Left cardiac atrium (tissue), 4 donors: Measurements from ENCODE around the gene AAMDC. TPM values are rescaled to one million over a fixed set of nuclear protein-coding genes. Genes with fewer than 3 reads are reported as not detected.

Experiments
- ATAC-seq, 2 donors: fragments of 200-7000 bp; cut with Tn5 transposase; one replicate each; pipeline ENCODE4 v1.9.1; 2020; ENCODE audit warnings: mild to moderate bottlenecking in 2 of 2, moderate library complexity in 2 of 2
- DNase-seq: peaks from one replicate; pipeline ENCODE4 v3.0.0-alpha.2; 2020
- intact Hi-C, 2 donors: fragments of 100-400 bp; cut with DNase I; formaldehyde crosslinking; loops; one replicate each; pipeline versions ENCODE4 v1.14.1 to v1.15.1; 2022 to 2023
- long read RNA-seq: library from polyadenylated mRNA; unstranded; transcript quantifications from one replicate; pipeline ENCODE4 v2.0.0, GENCODE V29; 2021
- total RNA-seq, 2 donors: library from RNA; stranded (reverse); fragmentation: NEBNext Ultra II Directional; extraction: Animal tissue kit (Norgen Biotek cat#: 25700); gene quantifications; one replicate each; pipeline ENCODE4 v1.2.1, GENCODE V29; 2021
- donor health status: DM: no; HTN: yes; CAD: no.
- donor health status: DM: no; HTN: yes; CAD: no; lungs with severe emphysema.
- donor health status: DM: yes; HTN: yes; CAD: no.
- donor health status: Dilated cardiomyopathy.

AAMDC gene
- 10 to 100 TPM; 70.9 to 77.5 TPM for total RNA-seq
- long read RNA-seq, partial matches to known transcripts, result 0 of 4 reads
- long read RNA-seq, other reads (novel, unspliced or antisense), result 0 of 4 reads

DNA sequence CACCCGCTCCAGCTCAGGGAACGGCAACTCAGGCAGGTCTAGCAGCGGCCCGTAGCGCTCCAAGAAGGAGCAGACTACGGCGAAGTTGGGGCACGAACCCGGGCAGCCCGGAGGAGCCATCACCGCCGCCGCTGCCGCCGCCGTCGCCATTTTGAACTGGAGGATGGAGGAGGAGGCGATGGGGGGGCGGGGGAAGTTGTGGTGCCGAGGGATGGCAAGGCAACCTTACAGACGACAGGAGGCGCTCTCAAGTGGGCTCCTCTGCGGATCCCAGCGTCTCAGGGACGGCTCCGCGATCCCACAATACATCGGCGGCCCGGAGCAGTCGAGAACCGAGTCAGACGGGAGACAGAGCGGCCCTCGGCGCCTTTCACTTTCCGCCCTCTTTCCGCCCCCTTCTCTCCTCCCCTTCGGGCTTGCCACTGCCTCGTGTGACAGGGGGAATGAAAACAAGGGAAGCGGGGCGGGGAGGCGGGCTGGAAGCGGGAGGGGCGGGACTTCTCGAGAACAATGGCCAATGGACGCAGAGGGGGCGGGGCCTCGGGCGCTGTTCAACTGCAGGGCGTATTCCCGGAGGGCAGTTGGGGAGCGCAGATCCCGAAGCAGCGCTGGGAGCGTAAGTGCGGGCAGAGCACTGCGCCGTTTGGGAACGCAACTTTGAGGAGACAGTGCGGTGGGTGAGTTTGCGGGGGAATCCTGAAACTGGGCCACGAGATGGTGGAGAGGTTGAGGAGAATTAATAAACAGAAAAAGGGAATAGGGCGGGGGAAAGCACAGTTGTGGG, at the start of gene AAMDC, which contains the start of gene RSF1:
Gene AAMDC, plus strand, starts transcription at position 580 of the 784 bp plus-strand sequence. CDS start 21,353 bp downstream, outside the sequence.
Gene RSF1, minus strand, starts transcription at position 158 of the 784 bp plus-strand sequence. Its CDS starts 8 bp downstream, at position 150.
- peak; percentile 92 to 93 for ATAC-seq
- DNase-seq, result peak; percentile 99
- intact Hi-C loops, result loop anchor here in 1 of 2 donors (2.0 kb wide), 1 partner anchor 174 kb away; the partner anchor contains the start of gene INTS4

- ATAC-seq, result no peak
- intact Hi-C loops, result no loop called here
- no peak for DNase-seq
Observed at GRCh38 chr11:77775936-77776335, 45.0 kb upstream of the AAMDC start.

DNA sequence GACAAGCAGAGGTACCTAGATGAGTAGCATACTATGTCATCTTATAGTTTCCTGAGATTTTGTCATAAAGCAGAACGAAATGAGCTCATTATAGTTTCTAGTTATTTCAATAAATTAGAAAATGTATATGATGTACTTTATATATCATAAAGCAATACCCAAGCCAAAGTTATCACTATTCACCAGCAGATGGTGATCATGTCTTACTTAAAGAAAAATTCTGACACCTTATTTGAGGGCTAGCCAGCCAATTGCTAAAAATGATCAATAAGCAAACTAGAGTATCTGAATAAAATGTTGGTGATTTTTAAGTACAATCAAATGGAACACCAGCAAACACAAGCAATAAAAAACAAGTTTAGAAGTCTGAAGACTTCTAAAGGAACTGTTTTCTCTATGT, 44.5 kb upstream of the AAMDC start:
- intact Hi-C loops, result no loop called here
- ATAC-seq (no peak), DNase-seq (no peak)

DNA sequence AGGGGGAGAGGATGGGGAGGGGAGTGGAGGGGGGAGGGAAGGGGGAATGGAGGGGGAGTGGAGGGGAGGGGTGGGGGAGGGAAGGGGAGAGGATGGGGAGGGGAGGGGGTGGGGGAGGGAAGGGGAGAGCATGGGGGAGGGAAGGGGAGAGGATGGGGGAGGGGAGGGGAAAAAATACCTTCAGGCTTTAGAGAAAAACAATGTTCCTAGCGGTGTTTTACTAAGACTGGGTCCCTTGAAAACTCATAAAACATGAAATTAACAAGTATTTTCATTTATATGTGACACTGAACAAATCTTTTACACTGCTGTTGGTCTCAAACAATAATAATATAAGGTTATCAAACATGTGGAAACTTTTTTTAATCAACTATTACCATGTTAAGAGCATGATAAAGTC, 42.8 kb upstream of the AAMDC start:
- no peak for ATAC-seq
- intact Hi-C loops, result no loop called here

DNA sequence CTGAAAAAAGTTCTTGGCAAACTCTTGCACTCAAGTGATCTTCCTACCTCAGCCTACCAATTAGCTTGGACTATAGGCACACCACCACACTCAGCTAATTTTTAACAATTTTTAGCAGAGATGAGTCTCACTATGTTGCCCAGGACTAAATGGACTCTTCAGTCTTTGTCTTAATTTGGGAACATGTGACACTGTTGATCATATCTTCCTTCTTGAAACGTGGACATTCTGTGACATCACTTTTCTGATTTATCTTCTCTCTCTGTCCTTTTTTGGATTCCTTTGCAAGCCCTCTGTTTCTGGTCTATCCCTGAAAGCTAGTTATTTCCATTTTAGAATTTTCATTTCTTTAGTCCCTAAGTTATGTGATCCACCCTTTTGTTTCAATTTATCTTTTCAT, 42.4 kb upstream of the AAMDC start:
- intact Hi-C loops, result no loop called here
- ATAC-seq, result no peak
- no peak for DNase-seq

More for the DNA sequence above, 42.8 kb upstream of the AAMDC start:
- no peak for DNase-seq

GRCh38 chr11:77779935-77780334, 41.0 kb upstream of the AAMDC start:
- DNase-seq (no peak), ATAC-seq (no peak)
- intact Hi-C loops, result no loop called here

GRCh38 chr11:77783025-77783424, 37.9 kb upstream of the AAMDC start:
- DNase-seq (no peak), ATAC-seq (no peak)
- intact Hi-C loops, result no loop called here

DNA sequence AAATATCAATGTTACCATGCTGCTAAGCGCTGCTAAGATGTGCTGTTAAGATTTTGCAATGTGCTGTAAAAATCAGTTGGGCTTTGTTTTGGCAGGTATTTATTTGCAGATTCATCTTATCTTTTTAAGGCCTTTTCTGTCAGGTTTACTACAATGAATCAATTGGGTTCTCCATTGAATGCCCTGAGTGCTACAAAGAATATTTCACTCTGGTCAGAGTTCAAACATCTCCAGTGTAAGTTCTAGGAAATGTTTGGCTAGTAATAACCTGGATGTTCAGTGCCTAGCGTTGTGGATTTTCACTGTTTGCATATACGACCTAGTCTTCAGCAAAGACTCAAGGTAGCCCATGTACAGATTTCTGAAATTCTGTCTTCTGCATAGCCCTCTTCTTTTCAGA, 36.4 kb upstream of the AAMDC start:
- ATAC-seq, result no peak
- intact Hi-C loops, result no loop called here
- no peak for DNase-seq

DNA sequence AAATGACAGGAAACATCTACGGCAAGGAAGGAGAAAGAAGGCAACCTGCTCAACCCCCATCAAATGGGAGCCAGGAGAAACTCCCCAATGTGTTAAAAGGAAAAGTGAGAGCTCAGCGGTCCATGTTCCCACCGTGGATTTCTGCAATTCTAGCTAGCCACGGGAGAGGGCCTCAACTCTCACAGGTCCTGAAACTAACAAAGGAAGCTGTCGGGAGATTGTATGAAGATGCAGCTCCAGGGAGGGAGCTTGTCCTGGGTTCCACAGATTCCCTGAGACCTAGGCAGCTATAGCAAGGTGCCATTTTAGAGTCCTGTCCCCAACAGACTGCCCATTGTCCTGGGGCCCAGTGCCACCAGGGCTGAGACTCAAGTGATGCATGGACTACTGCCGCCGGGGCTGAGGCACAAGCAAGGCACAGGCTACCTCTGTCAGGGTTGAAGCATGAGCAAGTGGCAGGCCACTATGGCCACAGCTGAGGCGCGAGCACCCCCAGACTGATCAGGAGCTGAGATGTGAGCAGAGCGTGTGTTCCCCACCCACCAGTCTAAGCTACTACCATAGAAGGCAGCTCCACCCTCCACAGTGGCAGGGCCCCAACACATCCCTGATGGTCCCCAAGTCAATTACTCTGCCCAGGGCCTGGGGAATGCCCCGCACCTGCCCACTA, 31.7 kb upstream of the AAMDC start:
- ATAC-seq, result peak; percentile 30 to 33
- no peak for DNase-seq
- intact Hi-C loops, result no loop called here

- peak in 1 of 2 donors; percentile 12 for ATAC-seq
- intact Hi-C loops, result no loop called here
- DNase-seq, result no peak
Observed at GRCh38 chr11:77789731-77790476, 31.0 kb upstream of the AAMDC start.

GRCh38 chr11:77791301-77791700, 29.6 kb upstream of the AAMDC start:
- DNase-seq, result no peak
- intact Hi-C loops, result no loop called here
- no peak for ATAC-seq

DNA sequence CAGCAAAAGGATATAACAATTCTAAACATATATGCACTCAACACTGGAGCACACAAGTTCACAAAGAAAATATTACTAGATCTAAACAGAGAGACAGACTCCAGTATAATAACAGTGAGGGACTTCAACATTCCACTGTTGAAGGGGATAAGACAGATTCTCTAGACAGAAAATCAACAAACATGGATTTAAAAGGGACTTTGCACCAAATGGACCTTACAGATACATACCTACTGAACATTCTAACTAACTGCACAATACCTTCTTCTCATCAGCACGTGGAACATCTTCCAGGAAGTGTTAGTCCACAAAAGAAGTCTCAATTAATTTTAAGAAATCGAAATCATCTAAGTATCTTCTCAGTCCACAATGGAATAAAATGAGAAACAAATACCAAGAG, 27.0 kb upstream of the AAMDC start:
- DNase-seq (no peak), ATAC-seq (no peak)
- intact Hi-C loops, result no loop called here

- no peak for ATAC-seq
- no peak for DNase-seq
Observed at GRCh38 chr11:77799338-77799737, 21.6 kb upstream of the AAMDC start.

DNA sequence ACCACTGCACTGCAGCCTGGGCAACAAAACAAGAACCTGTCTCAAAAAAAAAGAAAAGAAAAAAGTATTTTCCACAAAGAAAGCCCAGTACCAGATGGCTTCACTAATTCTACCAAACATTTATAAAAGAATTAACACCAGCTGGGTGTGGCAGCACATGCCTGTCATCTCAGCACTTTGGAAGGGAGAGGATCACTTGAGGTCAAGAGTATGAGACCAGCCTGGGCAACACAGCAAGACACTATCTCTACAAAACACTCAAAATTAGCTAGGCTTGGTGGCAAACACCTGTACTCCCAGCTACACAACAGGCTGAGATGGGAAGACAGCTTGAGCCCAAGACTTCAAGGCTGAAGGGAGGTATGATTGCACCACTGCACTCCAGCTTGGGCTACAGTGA, 20.5 kb upstream of the AAMDC start:
- intact Hi-C loops, result no loop called here
- ATAC-seq, result no peak
- no peak for DNase-seq

More at GRCh38 chr11:77799338-77799737, 21.6 kb upstream of the AAMDC start:
- intact Hi-C loops, result no loop called here

DNA sequence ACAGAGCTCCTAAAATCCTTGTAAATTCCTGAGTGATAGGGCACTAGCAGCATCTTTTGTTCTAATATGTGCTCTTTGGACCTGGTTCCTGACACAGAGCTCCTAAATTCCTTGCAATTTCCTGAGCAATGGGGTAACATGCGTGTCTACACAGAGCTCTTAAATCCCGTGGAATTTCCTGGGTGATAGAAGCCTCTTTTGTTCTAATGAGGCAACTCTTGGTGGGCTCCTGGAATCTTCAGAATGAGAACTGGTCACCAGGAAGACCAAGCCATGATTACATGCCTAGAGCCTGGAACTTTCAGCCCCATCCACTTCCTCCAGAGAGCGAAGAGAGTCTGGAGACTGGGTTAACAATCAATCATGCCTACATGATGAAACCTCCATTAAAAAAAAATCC, 19.5 kb upstream of the AAMDC start:
- intact Hi-C loops, result no loop called here
- DNase-seq (no peak), ATAC-seq (no peak)

GRCh38 chr11:77806415-77806814, 14.5 kb upstream of the AAMDC start:
- no peak for DNase-seq
- intact Hi-C loops, result no loop called here
- no peak for ATAC-seq

DNA sequence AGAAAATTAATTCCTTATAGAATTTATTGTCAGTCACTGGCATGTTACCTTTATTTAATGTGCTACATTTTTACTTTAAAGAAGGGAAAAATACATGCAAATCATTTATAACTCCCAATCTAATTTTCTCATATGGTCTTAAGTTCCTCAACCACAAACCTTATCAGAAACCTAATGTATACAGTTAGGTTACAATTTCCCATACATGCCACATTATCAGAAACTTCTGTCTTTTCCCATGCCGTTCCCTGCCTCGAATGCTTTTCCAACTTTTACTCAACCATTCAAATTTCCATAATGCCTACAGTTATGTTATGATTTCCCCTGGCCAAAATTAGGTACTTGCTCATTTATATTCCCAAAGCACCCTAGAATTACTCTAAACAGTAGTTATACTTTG, 14.0 kb upstream of the AAMDC start:
- no peak for DNase-seq
- intact Hi-C loops, result no loop called here
- ATAC-seq, result no peak

- intact Hi-C loops, result no loop called here
- ATAC-seq, result no peak
- no peak for DNase-seq
Observed at GRCh38 chr11:77813256-77813655, 7.7 kb upstream of the AAMDC start.

DNA sequence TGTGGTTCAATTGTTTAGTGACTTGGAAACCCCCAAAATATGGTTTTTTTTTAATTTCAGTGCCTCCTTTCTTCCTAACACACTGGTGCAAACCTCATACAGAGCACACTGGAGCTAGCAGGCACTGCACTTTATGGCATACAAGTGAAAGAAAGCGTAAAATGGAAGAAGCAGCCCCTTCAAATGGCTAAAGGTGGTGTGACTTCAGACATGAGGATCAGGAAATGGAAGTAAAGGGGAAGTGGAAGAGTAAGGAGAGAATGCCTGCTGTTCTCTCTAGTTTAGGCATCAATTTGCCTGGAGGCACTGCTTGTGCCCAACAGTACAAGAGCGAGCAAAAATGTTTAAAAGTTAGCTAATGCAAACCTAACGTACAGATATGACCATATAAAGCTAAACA, 6.1 kb upstream of the AAMDC start:
- intact Hi-C loops, result no loop called here
- no peak for ATAC-seq
- DNase-seq, result no peak

GRCh38 chr11:77815459-77815858, 5.5 kb upstream of the AAMDC start:
- intact Hi-C loops, result no loop called here
- DNase-seq, result no peak
- no peak for ATAC-seq
